HEK293 (cell line): ENCODE results near the gene USP13.

ENCODE experiments used
- ZBTB7A ChIP-seq: fragments of 450-650 bp; formaldehyde crosslinking; IDR thresholded peaks from 2 replicates; pipeline ENCODE4 v1.5.1; 2016; ENCODE audit warnings: low read depth, missing biosample characterization, missing genetic modification characterization
- ZEB2 ChIP-seq: fragments of 450-650 bp; formaldehyde crosslinking; IDR thresholded peaks from 2 replicates; pipeline ENCODE4 v1.5.1; 2016; ENCODE audit warnings: missing biosample characterization, missing genetic modification characterization
- ZNF157 ChIP-seq: fragments of 450-650 bp; formaldehyde crosslinking; IDR thresholded peaks from 2 replicates; pipeline ENCODE4 v1.5.1; 2016; ENCODE audit warnings: missing biosample characterization, missing genetic modification characterization
- ZNF175 ChIP-seq: fragments of 450-650 bp; formaldehyde crosslinking; IDR thresholded peaks from 2 replicates; pipeline ENCODE4 v1.5.1; 2016; ENCODE audit warnings: missing biosample characterization, missing genetic modification characterization
- ZNF292 ChIP-seq: fragments of 450-650 bp; formaldehyde crosslinking; IDR thresholded peaks from 2 replicates; pipeline ENCODE4 v1.5.1; 2016; ENCODE audit warnings: low read depth, missing biosample characterization, missing genetic modification characterization, borderline replicate concordance
- ZNF391 ChIP-seq: fragments of 450-650 bp; formaldehyde crosslinking; IDR thresholded peaks from 2 replicates; pipeline ENCODE4 v1.5.1; 2016; ENCODE audit warnings: low read depth, missing biosample characterization, missing genetic modification characterization, borderline replicate concordance
- ZNF423 ChIP-seq: fragments of 450-650 bp; formaldehyde crosslinking; IDR thresholded peaks from 2 replicates; pipeline ENCODE4 v1.5.1; 2016; ENCODE audit warnings: missing biosample characterization, missing genetic modification characterization
- ZNF510 ChIP-seq: fragments of 450-650 bp; formaldehyde crosslinking; IDR thresholded peaks from 2 replicates; pipeline ENCODE4 v1.5.1; 2018; ENCODE audit warnings: mild to moderate bottlenecking, missing genetic modification characterization, missing biosample characterization; ENCODE audit not compliant: insufficient replicate concordance
- ZNF560 ChIP-seq: fragments of 450-650 bp; formaldehyde crosslinking; IDR thresholded peaks from 2 replicates; pipeline ENCODE4 v1.5.1; 2017; ENCODE audit warnings: missing biosample characterization, missing genetic modification characterization, borderline replicate concordance
- ZSCAN16 ChIP-seq: fragments of 450-650 bp; formaldehyde crosslinking; IDR thresholded peaks from 2 replicates; pipeline ENCODE4 v1.5.1; 2016; ENCODE audit warnings: missing biosample characterization, missing genetic modification characterization
- TF ChIP-seq, protein P1 (sequence below): fragments of 450-650 bp; formaldehyde crosslinking; IDR thresholded peaks from 2 replicates; pipeline ENCODE4 v1.5.1; 2016; ENCODE audit warnings: missing biosample characterization, missing genetic modification characterization
- TF ChIP-seq, protein P2 (sequence below): fragments of 450-650 bp; formaldehyde crosslinking; IDR thresholded peaks from 2 replicates; pipeline ENCODE4 v1.5.1; 2016; ENCODE audit warnings: missing biosample characterization, missing genetic modification characterization

DNA sequence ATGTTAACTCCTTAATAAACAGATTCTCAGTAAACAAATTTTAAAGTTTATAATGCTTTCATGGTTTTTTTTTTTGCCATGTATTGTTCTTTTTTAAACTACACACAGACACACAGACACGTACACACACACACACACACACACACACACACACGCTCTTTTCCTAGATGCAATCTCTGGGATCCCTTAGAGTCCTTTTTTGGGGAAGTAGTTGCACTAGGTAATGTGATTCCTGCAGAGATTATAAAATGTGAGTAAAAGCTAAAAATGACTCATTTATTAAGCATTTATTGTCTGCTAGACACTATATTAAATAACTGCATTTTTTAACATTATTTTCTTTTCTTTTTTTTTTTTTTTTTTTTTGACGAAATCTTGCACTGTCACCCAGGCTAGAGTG is 28.4 kb upstream of the USP13 start:
- no peak for TF ChIP-seq ZSCAN16
- no peak for TF ChIP-seq ZNF175 (tag by site-specific recombination)
- no peak for TF ChIP-seq ZNF292 (tag by site-specific recombination)
- TF ChIP-seq, protein P1, sequence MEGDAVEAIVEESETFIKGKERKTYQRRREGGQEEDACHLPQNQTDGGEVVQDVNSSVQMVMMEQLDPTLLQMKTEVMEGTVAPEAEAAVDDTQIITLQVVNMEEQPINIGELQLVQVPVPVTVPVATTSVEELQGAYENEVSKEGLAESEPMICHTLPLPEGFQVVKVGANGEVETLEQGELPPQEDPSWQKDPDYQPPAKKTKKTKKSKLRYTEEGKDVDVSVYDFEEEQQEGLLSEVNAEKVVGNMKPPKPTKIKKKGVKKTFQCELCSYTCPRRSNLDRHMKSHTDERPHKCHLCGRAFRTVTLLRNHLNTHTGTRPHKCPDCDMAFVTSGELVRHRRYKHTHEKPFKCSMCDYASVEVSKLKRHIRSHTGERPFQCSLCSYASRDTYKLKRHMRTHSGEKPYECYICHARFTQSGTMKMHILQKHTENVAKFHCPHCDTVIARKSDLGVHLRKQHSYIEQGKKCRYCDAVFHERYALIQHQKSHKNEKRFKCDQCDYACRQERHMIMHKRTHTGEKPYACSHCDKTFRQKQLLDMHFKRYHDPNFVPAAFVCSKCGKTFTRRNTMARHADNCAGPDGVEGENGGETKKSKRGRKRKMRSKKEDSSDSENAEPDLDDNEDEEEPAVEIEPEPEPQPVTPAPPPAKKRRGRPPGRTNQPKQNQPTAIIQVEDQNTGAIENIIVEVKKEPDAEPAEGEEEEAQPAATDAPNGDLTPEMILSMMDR (tag by site-specific recombination), result no peak
- no peak for TF ChIP-seq ZNF423 (tag by site-specific recombination)
- no peak for TF ChIP-seq ZBTB7A (tag by site-specific recombination)
- TF ChIP-seq ZEB2 (tag by site-specific recombination), result no peak
- no peak for TF ChIP-seq ZNF560 (tag by site-specific recombination)
- no peak for TF ChIP-seq ZNF157
- no peak for TF ChIP-seq ZNF391 (tag by site-specific recombination)
- TF ChIP-seq, protein P2, sequence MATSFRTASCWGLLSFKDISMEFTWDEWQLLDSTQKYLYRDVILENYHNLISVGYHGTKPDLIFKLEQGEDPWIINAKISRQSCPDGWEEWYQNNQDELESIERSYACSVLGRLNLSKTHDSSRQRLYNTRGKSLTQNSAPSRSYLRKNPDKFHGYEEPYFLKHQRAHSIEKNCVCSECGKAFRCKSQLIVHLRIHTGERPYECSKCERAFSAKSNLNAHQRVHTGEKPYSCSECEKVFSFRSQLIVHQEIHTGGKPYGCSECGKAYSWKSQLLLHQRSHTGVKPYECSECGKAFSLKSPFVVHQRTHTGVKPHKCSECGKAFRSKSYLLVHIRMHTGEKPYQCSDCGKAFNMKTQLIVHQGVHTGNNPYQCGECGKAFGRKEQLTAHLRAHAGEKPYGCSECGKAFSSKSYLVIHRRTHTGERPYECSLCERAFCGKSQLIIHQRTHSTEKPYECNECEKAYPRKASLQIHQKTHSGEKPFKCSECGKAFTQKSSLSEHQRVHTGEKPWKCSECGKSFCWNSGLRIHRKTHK (tag by site-specific recombination), result no peak
- no peak for TF ChIP-seq ZNF510 (tag by site-specific recombination)
